Activated CD8-positive, alpha-beta memory T cell treated with anti-CD3 and anti-CD28 coated beads, Interleukin-2, amount 50 U/mL, for 48 hours (primary cell): Measurements from ENCODE around the gene RMND5B.
A peak's percentile ranks its signal among the peaks of the same experiment; 100 is the strongest.
"Not testable (repeated sequence)": the region's sequence is repeated elsewhere in the genome, so short reads cannot be mapped to it uniquely, and the experiment has no call there.

ENCODE experiments used
- DNase-seq: peaks from one replicate; pipeline ENCODE4 v3.0.0-alpha.2; 2020

The RMND5B gene

GRCh38 chr5:178114325-178115135 lies 16.3 kb upstream of the RMND5B start:
- peak; percentile 70 for DNase-seq

DNA sequence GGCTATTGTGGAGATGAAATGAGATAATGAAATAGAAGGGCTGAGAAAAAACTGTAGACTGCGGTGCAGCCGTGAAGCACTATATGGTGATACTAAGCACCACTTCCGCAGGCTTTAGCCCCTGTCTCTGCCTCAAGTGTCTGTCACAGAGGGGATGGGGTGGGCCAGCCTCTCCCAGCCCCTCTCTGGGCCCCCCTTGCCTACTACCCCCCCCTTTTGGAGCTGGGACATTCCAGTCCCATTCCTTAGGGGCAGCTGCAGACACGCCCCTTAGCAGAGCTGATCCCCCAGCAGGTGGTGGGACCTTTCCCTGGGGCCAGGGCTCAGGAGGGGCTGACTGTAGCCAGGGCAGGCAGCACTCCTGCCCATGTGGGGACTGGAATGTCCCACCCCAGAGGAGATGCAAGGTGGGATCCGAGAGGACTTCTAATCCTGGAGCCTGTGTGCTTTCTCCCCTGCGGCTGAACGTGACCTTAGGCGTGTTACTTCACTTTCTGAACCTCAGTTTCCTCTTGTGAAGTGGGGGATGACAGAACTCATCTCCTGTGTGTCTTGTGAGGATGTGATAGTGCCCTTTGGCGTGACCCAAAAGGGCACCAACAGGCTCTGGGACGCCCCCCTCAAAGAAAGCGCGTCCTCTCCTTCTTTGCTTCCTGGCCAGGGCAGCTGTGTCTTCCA lies 15.5 kb upstream of the RMND5B start:
- DNase-seq, result no peak

DNA sequence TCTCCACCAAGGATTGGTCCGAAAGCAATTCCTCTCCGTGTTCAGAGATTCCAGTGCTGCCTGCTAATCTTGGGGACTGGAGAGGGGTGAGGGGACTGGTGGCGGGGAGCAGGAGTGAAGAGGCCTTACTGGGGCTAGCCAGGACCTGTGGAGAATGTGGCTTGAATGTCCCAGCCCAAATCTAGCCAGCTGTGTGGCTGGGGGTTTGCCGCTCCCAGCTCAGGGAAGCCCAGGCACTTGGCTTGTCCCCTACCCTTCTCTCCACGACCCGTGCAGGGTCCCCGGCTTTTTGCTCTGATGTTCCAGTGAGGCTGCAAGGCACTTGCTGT lies 15.0 kb upstream of the RMND5B start:
- no peak for DNase-seq

DNA sequence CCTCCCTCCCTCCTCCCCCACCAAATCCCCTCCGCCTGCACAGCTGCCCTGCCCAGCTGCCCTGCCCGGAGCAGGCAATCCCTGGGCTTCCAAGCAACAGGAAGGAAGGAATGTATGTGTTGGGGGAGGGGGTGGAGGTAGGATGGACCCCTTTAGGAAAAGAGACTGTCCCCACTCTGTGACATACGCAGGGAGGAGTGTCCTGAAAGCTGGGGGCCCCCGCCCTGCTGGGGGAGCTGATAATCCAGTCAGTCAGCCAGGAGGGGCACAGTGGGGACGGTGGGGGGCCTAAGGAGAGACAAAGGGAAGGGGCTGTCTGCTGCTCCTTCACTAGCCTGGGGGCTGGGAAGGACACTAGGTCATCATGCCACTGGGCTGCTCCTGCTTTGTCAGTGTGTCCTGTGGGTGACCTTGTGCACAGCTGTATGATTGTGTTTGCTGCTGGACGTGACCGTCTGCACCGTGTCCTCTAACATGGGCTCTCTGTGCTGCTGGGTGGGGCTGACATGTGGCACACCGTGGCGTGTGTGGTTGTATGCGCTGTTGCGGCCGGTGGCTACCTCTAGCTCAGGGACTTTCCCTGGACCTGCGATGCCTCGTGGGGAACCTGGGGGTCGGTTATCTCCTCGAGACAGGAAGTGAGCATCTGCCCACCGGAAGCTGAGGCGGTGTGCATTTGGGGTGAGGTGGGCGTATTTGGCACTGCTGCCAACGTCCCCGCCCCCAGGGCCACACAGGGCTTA lies 14.5 kb upstream of the RMND5B start:
- DNase-seq, result peak; percentile 84

DNA sequence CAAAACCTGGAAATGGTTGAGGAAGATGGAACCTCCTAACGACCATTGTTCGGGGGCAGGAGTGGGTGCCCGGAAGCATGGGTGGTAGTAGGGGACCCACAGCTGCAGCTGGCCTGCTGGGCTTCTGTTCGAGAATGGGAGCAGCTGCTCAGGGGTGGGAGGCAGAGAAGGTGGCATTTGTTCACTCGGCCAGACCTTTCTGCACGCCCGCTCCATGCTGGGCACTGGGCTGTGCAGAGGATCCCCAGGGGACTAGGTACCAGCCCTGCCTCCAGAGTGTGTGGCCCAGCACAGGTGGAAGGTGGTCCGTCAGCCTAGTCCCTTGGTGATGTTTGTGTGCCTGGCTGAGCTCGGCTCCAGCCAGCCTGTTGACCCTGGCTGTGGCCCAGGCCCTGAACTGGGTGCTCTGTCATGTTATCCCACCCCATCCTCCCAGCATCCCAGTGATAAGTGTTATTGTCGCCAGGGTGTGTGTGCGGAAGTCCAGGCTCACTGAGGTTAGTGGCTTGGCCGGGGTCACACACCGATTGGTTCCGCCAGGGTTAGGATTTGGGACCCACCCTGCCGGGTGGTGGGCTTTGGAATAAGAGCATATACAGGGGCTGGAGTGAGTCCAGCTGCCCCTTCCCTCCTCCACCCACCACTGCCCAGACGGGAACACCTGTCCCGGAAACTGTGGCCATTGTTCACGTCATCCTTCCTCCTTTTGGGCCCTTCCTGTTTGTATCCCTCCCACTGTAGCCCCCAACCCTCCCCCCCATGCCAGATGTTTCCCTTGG lies 12.7 kb upstream of the RMND5B start:
- no peak for DNase-seq

DNA sequence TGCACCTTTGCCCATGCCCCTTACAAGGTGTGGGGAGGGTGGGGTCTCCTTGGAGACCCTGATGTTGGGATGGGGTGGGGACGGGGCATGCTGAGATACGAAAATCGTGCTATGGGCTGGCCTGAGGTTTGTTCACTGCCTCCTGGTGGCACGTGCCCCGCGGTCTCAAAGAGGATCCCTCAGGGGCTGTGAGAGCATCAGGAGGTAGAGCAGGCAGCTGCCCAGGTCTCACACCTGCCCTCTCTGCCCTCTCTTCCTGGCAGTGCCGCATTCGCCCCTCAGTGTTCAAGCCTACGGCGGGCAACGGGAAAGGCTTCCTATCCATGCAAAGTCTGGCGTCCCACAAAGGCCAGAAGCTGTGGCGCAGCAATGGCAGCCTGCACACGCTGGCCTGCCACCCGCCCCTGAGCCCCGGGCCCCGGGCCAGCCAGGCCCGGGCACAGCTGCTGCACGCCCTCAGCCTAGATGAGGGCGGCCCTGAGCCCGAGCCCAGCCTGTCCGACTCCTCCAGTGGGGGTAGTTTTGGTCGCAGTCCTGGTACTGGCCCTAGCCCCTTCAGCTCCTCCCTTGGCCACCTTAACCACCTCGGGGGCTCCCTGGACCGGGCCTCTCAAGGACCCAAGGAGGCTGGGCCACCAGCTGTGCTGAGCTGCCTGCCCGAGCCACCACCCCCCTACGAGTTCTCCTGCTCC lies 10.8 kb upstream of the RMND5B start:
- DNase-seq, result no peak

GRCh38 chr5:178120607-178121357 lies 10.0 kb upstream of the RMND5B start:
- DNase-seq, result peak; percentile 87

DNA sequence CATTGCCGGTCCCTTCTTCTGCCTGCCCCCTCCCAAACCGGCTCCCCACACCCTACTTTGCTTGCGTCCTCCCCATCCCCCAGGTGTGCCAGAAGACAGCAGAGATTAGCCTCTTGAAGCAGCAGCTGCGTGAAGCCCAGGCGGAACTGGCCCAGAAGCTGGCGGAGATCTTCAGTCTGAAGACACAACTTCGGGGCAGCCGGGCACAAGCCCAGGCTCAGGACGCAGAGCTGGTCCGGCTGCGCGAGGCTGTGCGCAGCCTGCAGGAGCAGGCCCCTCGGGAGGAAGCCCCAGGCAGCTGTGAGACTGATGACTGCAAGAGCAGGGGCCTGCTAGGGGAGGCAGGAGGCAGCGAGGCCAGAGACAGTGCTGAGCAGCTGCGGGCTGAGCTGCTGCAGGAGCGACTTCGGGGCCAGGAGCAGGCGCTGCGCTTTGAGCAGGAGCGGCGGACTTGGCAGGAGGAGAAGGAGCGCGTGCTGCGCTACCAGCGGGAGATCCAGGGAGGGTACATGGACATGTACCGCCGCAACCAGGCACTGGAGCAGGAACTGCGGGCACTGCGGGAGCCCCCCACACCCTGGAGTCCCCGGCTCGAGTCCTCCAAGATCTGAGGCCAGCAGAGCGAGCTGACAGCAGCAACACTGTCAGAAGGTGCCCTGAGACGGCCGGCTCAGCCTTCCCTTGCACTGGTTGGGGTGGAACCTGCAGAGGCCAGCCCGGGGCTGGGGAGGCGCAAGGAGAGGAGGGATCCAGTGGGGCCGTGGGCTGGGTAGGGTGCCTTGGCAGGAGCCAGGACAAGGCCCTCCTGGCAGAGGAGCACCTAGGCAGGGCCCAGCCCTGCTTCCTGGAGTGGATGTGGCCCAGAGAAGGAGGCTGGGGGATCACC lies 9.2 kb upstream of the RMND5B start:
- DNase-seq, result no peak

- DNase-seq, result no peak
These were observed 8.5 kb upstream of the RMND5B start for GRCh38 chr5:178122346-178122745.

DNA sequence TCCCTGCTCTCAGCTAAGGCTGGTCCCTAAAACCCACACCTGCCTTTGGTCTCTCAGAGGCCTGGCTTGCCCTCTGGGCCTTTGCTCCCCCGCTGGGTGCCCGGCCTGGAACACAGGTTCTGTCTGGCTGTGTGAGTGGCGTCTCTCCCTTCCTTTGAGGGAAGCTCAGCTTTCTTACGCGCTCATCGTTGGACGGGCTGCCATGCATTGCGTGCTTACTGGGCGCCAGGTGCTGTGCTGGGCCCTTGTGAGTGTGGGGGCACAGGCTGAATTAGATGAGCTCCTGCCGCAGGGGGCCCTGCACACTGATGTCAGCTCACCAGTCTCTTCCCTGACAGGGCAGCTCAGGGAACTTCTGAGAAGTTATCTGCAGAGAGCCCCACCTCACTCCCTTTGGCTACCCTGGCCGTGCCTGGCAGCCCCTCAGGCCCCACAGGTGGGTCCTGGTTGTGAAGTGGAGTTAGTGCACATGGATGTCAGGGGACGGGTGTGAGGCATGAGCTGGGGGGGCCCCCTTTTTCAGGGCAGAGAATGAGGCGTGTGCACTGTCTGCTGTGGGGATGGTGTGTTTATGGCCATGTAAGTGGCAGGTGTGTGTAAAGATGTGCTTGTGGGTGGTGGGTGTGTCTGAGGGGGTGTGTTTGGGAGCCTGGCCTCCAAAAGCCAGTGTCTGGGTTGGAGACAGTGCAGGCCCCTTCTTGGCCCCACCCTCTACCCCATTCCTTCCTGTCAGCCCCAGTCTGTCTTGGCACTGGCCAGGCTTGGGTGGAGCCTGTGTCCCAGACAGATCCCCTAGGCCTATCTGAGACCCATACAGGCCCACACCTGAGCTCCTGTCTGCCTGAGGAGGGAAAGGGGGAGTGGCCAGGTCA lies 7.5 kb upstream of the RMND5B start:
- DNase-seq, result no peak

DNA sequence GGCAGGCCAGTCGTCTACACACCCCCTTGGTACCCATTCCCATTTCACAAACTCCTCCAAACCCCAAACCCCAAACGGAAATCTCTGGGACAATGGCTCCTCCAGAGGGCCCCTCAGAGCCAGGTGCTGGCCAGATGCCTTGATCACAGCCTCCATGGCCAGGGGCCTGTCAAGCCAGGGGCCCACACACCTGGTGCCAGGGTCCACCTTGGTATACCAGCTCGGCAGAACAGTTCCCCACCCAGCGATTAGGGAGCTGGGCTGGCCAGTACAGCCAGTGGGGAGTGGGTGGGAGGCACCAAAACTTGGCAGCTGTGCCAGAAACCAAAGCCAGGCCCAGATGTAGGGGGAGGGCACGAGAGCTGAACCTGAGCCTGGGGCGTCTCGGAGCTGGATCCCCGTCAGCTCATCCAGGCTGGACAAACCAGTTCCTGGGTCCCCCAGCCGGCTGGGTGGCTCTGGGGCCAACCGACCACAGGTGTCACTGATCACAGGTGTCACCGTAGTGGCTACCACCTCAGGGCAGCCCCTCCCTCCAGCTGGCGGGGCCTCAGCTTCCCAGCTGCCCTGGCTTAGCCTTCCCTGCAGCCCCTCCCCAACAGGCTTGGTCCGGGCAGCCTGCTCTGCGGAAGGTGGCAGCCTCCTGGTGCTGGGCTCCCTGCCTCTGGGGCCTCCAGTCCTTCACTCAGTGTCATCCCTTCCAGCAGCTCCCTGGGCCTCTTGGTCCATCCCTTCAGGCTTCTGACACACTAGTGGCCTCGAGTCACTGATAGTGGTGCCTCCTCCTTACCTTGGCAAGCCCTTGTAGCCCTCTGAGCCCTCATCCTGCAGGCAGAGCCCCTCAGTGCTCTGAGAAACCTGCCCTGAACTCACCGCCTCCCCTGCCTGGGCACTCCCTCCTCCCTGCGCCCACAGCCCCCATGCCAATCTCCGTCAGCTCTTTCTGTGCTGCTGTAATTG lies 6.6 kb upstream of the RMND5B start:
- DNase-seq, result no peak

- no peak for DNase-seq
These were observed 5.4 kb upstream of the RMND5B start for GRCh38 chr5:178125253-178125906.

GRCh38 chr5:178126556-178126955 lies 4.3 kb upstream of the RMND5B start:
- DNase-seq, result no peak

DNA sequence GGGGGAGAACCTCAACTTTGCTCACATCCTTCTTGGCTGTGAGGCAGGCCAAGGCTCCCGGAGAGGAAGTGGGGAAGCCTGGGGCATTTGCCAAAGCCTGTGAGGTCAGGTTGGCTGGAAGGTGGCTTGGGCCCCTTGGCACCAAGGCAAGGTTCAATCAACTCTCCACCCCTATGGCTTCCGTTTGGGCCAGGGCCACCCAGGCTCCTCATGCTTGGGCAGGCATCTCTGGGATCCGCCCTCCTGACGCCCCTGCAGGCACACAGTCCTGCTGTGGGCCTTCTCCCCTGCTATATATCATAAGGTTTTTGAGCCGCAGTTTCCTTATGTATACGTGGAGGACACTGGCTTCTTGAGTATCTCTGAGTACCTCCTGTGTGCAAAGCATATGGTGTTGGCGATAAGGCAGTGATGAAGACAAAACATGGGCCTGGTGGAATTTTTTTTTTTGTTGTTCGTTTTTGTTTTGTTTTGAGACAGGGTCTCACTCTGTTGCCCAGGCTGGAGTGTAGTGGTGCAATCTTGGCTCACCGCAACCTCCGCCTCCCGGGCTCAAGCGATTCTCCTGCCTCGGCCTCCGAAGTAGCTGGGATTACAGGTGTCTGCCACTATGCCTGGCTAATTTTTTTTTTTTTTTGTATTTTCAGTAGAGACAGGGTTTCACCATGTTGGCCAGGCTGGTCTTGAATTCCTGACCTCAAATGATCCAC lies 3.4 kb upstream of the RMND5B start:
- not testable (repeated sequence) for DNase-seq

- DNase-seq, result no peak
These were observed 1.5 kb upstream of the RMND5B start for GRCh38 chr5:178129296-178129695.

- DNase-seq, result not testable (repeated sequence)
These were observed 609 bp upstream of the RMND5B start for GRCh38 chr5:178130234-178130575.

DNA sequence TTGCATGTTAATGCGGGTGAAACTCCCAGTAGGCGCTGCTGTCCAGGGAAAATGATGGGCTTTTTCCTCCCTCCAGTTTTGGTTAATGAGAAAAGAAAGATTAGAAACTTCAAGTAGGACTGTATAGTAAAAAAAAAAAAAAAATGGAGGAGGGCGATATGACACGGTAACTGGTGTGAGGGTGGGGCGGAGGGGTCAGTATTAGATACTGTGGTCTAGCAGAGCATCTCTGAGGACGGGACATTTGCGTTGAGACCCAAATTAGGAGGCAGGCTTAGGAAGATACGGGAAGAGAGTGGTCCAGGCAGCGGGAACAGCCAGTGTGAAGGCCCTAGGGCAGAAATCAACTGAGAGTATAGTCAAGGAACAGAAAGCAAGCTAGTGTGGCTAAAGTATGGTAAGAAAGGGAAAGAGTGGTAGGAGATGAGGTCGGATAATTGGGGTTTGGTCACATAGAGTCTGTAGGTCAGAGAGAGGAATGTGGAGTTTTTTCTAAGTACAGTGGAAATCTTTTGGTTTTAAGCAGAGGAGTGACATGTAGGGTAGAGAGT lies 707 bp downstream of the RMND5B start:
- no peak for DNase-seq
